Right lung (tissue), 5 donors: ENCODE results near the gene ARHGEF10L. TPM values are rescaled to one million over a fixed set of nuclear protein-coding genes. Genes with fewer than 3 reads are reported as not detected.
A peak's percentile ranks its signal among the peaks of the same experiment; 100 is the strongest.

ENCODE experiments used
- DNase-seq, 2 donors: peaks; one replicate each; pipeline ENCODE4 v3.0.0-alpha.2; 2013
- polyA plus RNA-seq, 5 donors: library from polyadenylated mRNA; unstranded; fragments of 120-200 nt; gene quantifications; one replicate each; pipeline versions ENCODE4 v1.2.1 to v1.2.3, GENCODE V29; 2013; ENCODE audit warnings: inconsistent platforms in 1 of 5, low replicate concordance in 1 of 5; ENCODE audit not compliant: insufficient read length in 5 of 5, insufficient read depth in 1 of 5

ARHGEF10L gene
- polyA plus RNA-seq, 5 donors = 13.8 to 23.0 (median 18.7) TPM

- DNase-seq = peak in 1 of 2 donors; percentile 41
These were observed 48.8 kb downstream of the ARHGEF10L start for GRCh38 chr1:17588048-17588871.

GRCh38 chr1:17591814-17592430, 52.4 kb downstream of the ARHGEF10L start:
- DNase-seq = no peak

GRCh38 chr1:17594026-17594425, 54.5 kb downstream of the ARHGEF10L start:
- DNase-seq = no peak

- DNase-seq = no peak
These were observed 55.4 kb downstream of the ARHGEF10L start for GRCh38 chr1:17594690-17595601.

- DNase-seq = no peak
These were observed 56.1 kb downstream of the ARHGEF10L start for GRCh38 chr1:17595602-17595925.

- DNase-seq = no peak
These were observed 56.7 kb downstream of the ARHGEF10L start for GRCh38 chr1:17596186-17596585.

- no peak for DNase-seq
These were observed 57.4 kb downstream of the ARHGEF10L start for GRCh38 chr1:17596651-17597509.

- DNase-seq = no peak
These were observed 58.2 kb downstream of the ARHGEF10L start for GRCh38 chr1:17597651-17598050.

GRCh38 chr1:17598251-17598650, 58.8 kb downstream of the ARHGEF10L start:
- DNase-seq = no peak

GRCh38 chr1:17599291-17599953, 59.9 kb downstream of the ARHGEF10L start:
- DNase-seq = no peak

- no peak for DNase-seq
These were observed 60.4 kb downstream of the ARHGEF10L start for GRCh38 chr1:17599954-17600300.

GRCh38 chr1:17600321-17600720, 60.8 kb downstream of the ARHGEF10L start:
- DNase-seq = no peak

GRCh38 chr1:17601643-17602382, 62.3 kb downstream of the ARHGEF10L start:
- no peak for DNase-seq

- no peak for DNase-seq
These were observed 63.8 kb downstream of the ARHGEF10L start for GRCh38 chr1:17603091-17603841.

- DNase-seq = peak; percentile 55 to 60
These were observed 66.3 kb downstream of the ARHGEF10L start for GRCh38 chr1:17605582-17606344.

- peak; percentile 45 to 48 for DNase-seq
These were observed 67.4 kb downstream of the ARHGEF10L start for GRCh38 chr1:17606826-17607440.

- DNase-seq = no peak
These were observed 68.4 kb downstream of the ARHGEF10L start for GRCh38 chr1:17607644-17608581.
